ENCODE measurements around the gene TMEM86B.

Gene TMEM86B, protein sequence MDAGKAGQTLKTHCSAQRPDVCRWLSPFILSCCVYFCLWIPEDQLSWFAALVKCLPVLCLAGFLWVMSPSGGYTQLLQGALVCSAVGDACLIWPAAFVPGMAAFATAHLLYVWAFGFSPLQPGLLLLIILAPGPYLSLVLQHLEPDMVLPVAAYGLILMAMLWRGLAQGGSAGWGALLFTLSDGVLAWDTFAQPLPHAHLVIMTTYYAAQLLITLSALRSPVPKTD

DNA sequence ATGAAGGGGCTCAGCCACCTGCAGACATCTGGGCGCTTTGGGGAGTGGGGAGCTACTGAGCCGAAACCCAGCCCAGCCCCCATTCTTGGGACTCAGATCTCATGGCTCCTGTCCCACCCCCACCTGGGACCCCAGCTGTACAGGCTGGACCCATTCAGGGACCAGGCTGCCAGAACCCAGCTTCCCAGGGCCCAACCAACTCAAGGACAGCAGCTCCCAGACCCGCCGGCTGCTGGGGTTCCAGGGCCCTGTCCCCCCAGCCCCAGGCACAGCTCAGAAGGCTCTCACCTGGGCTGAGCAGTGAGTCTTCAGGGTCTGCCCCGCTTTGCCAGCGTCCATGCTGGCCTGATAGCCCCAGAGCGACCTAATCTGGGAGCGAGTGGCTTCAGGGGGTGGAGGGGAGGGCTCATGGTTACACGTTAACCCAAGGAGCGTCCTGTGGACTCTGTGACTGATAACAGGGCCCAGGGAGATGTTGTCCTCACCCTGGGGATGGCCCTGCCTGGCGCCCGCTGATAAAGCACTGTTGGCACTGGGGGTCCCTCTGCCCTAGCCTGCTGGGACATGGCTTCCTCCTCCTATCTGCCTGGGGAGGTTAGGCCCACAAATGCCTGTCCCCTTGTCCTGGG is at the start of gene TMEM86B:
TMEM86B (minus strand) TSS at position 361 of the 629 bp plus-strand sequence; CDS start at position 339, 22 bp downstream.
- DNase-seq (ENCODE audit: low read depth in 2 of 2) = no peak

- DNase-seq (ENCODE audit: low read depth in 2 of 2) = no peak
Observed at GRCh38 chr19:55277494-55277893, 48.9 kb upstream of the TMEM86B start.

DNA sequence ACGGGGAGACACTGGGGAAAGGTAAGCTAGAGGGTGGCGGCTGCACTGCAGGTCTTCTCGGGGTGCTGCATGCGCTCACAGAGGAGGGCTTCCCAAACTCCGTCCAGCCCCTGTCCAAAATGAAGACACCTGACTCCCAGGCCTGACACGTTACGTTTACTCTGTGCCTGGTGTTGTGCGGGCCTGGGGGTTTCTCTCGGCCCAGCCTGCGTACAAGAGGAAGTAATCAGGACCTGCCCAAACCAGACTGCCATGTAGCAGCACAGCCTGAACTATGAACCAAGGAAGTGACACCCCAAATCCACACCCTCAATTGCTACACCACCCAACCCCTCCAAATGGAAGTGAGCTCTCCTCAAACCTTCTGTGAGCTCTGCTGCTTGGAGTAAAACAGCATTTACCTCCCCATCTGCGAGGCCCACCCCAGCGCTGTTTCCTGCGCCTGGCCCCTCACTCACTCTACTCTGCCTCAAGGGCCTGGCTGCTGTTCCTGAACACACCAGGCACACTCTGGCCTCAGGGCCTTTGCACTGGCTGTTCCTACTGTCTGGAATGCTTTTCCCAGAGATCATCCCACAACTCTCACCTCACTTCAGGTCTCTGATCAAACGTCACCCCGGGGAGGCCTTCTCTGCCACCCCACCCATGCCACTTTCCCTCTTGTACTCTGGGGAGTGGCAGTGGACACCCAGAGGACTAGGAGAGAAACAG is 48.3 kb upstream of the TMEM86B start:
- no peak for DNase-seq (ENCODE audit: low read depth in 2 of 2)

GRCh38 chr19:55275851-55276719 is 47.5 kb upstream of the TMEM86B start:
- DNase-seq (ENCODE audit: low read depth in 2 of 2) = no peak

DNA sequence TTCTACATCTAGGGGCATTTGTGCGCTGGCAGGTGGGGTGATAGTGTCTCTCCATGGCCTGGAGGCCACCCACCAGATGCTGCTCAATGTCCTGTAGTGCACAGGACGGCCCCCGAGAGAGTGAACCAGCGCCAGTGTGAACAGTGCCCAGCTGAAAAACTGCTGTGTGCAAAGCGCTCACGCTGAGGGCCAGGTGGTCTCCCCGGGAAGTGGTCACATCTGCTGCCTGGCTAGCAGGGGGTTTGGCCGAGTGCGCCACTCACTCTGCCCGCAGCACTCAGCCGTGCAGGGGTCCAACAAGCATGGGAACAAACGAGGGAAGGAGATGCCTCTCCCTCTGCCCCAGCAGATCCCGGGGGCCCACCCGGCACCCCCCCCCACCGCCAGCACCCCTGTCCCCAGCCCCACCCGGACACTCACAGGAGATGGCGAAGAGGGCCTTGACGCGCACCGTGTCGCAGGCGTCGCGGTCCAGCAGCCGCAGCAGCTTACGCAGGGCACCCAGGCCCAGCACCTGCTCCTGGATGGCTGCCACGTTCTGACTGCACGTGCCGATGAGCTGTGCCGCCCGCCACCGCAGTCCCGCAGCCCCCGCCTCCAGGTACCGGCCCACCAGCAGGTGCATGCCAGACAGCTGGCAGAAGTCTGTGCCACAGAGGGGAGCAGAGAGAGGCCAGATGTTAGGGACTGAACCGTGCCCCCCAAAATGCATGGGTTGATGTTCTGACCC is 45.6 kb upstream of the TMEM86B start:
- DNase-seq (ENCODE audit: low read depth in 2 of 2) = no peak

GRCh38 chr19:55272142-55272541 is 43.6 kb upstream of the TMEM86B start:
- no peak for DNase-seq (ENCODE audit: low read depth in 2 of 2)

GRCh38 chr19:55270172-55270942 is 41.8 kb upstream of the TMEM86B start:
- DNase-seq (ENCODE audit: low read depth in 2 of 2) = no peak

DNA sequence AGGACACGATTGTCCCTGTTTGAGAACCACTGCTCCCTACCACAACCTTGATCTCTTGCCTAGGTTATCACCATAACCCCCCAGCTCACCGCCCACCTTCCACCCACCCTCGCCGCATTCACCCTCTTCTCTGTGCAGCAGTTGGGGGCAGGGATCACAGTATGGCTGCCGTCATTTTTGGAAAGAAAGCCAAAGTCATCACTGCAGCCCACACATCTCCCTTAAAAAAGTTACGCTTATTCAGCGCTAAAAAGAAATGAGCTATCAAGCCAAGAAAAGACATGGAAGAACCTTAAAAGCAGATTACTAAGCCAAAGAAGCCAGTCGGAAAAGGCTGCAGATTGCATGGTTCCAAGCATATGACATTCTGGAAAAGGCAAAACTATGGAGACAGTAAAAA is 40.7 kb upstream of the TMEM86B start:
- no peak for DNase-seq (ENCODE audit: low read depth in 2 of 2)

DNA sequence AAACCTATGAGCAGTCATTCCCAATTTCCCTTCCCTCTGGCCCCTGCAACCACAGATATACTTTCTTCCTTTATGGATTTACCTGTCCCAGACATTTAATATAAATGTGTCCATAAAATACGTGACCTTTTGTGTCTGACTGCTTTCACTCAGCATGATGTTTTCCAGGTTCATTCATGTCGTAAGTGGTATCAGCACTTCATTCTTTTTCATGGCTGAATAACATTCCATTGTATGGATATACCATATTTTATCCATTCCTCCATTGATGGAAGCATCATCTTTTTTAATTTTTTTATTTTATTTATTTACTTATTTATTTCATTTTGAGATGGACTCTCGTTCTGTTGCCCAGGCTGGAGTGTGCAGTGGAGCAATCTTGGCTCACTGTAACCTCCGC is 38.3 kb upstream of the TMEM86B start:
- DNase-seq (ENCODE audit: low read depth in 2 of 2) = no peak

DNA sequence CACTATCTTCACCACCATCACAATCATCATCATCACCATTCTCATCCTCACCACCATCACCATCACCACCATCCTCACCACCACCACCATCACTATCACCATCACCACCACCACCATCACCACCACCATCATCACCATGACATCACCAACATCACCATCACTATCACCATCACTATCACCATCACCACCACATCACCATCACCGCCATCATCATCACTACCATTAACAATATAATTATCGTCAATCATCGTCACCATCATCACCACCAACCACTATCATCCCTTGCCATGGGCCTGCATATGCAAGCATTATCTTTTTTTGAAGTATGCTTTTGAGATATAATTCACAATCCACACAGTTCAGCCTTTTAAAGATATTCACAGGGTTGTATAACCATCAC is 37.8 kb upstream of the TMEM86B start:
- DNase-seq (ENCODE audit: low read depth in 2 of 2) = no peak

GRCh38 chr19:55265723-55266386 is 37.3 kb upstream of the TMEM86B start:
- no peak for DNase-seq (ENCODE audit: low read depth in 2 of 2)

GRCh38 chr19:55265173-55265572 is 36.6 kb upstream of the TMEM86B start:
- no peak for DNase-seq (ENCODE audit: low read depth in 2 of 2)

GRCh38 chr19:55264531-55264930 is 36.0 kb upstream of the TMEM86B start:
- no peak for DNase-seq (ENCODE audit: low read depth in 2 of 2)

- no peak for DNase-seq (ENCODE audit: low read depth in 2 of 2)
Observed at GRCh38 chr19:55262359-55262758, 33.8 kb upstream of the TMEM86B start.

GRCh38 chr19:55261671-55262126 is 33.1 kb upstream of the TMEM86B start:
- no peak for DNase-seq (ENCODE audit: low read depth in 2 of 2)

- no peak for DNase-seq (ENCODE audit: low read depth in 2 of 2)
Observed at GRCh38 chr19:55259540-55260210, 31.1 kb upstream of the TMEM86B start.

- peak; percentile 82 to 84 for DNase-seq (ENCODE audit: low read depth in 2 of 2)
Observed at GRCh38 chr19:55258828-55259539, 30.4 kb upstream of the TMEM86B start, which contains the start of gene PPP6R1. Gene PPP6R1, minus strand, starts transcription at chr19:55259017. Its CDS starts 11,914 bp downstream, at chr19:55247103.

- no peak for DNase-seq (ENCODE audit: low read depth in 2 of 2)
Observed at GRCh38 chr19:55258476-55258827, 29.9 kb upstream of the TMEM86B start.
